CD8-positive, alpha-beta memory T cell (primary cell): Measurements from ENCODE around the gene BANK1. TPM values are rescaled to one million over a fixed set of nuclear protein-coding genes. Genes with fewer than 3 reads are reported as not detected.

Experiments
- CTCF ChIA-PET: fragments of 350-600 bp; sonication (Branson Sonifier 250); formaldehyde crosslinking; loops from one replicate; lab custom pipeline; 2021; ENCODE audit warnings: antibody characterized with exemption; lab: Charles Lee
- POLR2A ChIA-PET: fragments of 350-600 bp; sonication (Branson Sonifier 250); formaldehyde crosslinking; loops from one replicate; lab custom pipeline; 2021; ENCODE audit warnings: antibody characterized with exemption; lab: Charles Lee
- DNase-seq, 5 donors: peaks; one replicate each; pipeline versions ENCODE4 v3.0.0 to v3.0.0-alpha.2; 2020 to 2022; ENCODE audit warnings: mixed read lengths in 1 of 5
- H3K27ac ChIP-seq: one replicate; pipeline ENCODE4 v1.7.0; 2013; ENCODE audit warnings: low read depth, mild to moderate bottlenecking, low read length, moderate library complexity
- H3K27me3 ChIP-seq: 2 replicates; pipeline ENCODE4 v1.7.0; 2013; ENCODE audit warnings: low read length, mild to moderate bottlenecking; ENCODE audit not compliant: insufficient read depth, poor library complexity, severe bottlenecking
- H3K36me3 ChIP-seq: 2 replicates; pipeline ENCODE4 v1.7.0; 2013; ENCODE audit warnings: mild to moderate bottlenecking, low read length, moderate library complexity; ENCODE audit not compliant: insufficient read depth
- H3K4me1 ChIP-seq: 2 replicates; pipeline ENCODE4 v1.7.0; 2013; ENCODE audit warnings: mild to moderate bottlenecking, low read length, moderate library complexity; ENCODE audit not compliant: insufficient read depth
- H3K4me3 ChIP-seq: 2 replicates; pipeline ENCODE4 v1.7.0; 2013; ENCODE audit warnings: mild to moderate bottlenecking, low read length
- H3K9me3 ChIP-seq: 2 replicates; pipeline ENCODE4 v1.7.0; 2013; ENCODE audit warnings: mild to moderate bottlenecking, low read length
- H3K27ac Mint-ChIP-seq, 8 donors: one replicate each; pipeline ENCODE4 v1.8.0; 2020 to 2021; ENCODE audit warnings: mixed read lengths in 8 of 8, mild to moderate bottlenecking in 6 of 8, inconsistent platforms in 3 of 8, moderate library complexity in 3 of 8
- H3K27me3 Mint-ChIP-seq, 2 donors: one replicate each; pipeline ENCODE4 v1.8.0; 2020 to 2021; ENCODE audit warnings: mixed read lengths in 2 of 2, mild to moderate bottlenecking in 1 of 2, moderate library complexity in 1 of 2
- H3K36me3 Mint-ChIP-seq, 3 donors: one replicate each; pipeline ENCODE4 v1.8.0; 2020 to 2021; ENCODE audit warnings: mixed read lengths in 3 of 3, inconsistent platforms in 1 of 3, mild to moderate bottlenecking in 1 of 3
- H3K4me1 Mint-ChIP-seq, 3 donors: one replicate each; pipeline ENCODE4 v1.8.0; 2020 to 2021; ENCODE audit warnings: mixed read lengths in 3 of 3, inconsistent platforms in 1 of 3, mild to moderate bottlenecking in 1 of 3
- H3K4me3 Mint-ChIP-seq, 7 donors: one replicate each; pipeline ENCODE4 v1.8.0; 2020 to 2021; ENCODE audit warnings: mixed read lengths in 7 of 7, mild to moderate bottlenecking in 6 of 7, moderate library complexity in 4 of 7, inconsistent platforms in 2 of 7
- H3K9me3 Mint-ChIP-seq, 5 donors: one replicate each; pipeline ENCODE4 v1.8.0; 2020 to 2022; ENCODE audit warnings: mixed read lengths in 5 of 5, mild to moderate bottlenecking in 3 of 5, moderate library complexity in 2 of 5, inconsistent platforms in 1 of 5
- polyA plus RNA-seq: library from polyadenylated mRNA; unstranded; fragments of 300-500 nt; fragmentation: Illumina TruSeq; gene quantifications from one replicate; pipeline ENCODE4 v1.2.3, GENCODE V29; 2021
- total RNA-seq, 2 experiments: library from RNA; stranded (reverse); gene quantifications; one replicate each; pipeline ENCODE4 v1.2.3, GENCODE V29; 2021

Gene BANK1
- total and polyA plus RNA-seq, 3 experiments from 2014 or later: 0.74 TPM; not detected in 2

DNA sequence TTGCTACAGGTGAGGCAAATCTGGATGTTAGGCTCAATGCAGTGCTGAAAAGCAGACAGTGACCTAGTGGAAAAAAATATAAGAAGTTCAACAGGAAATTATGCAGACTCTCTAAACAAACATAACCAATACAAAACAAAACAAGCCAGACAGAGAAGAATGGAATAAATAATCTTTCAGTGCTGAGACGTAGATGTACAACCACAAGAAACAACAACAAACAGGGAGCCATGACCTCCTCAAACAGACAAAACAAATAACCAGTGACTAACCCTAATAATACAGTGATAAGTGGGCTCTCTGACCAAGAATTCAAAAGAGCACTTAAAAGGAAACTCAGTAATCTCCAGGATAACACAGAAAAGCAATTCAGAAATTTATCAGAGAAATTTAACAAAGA, 315.5 kb downstream of the BANK1 start:
- no peaks in the 10 kb centered on the region for H3K4me1 ChIP-seq
- Mint-ChIP-seq H3K9me3 (peaks cover 12 to 43% (median 35%) of the 10 kb centered on the region in 5 donors), H3K4me3 (no peak overlapping the region), H3K36me3 (peaks cover 0 to 2% (median 0%) of the 10 kb centered on the region in 3 donors), H3K4me1 (no peaks in the 10 kb centered on the region), H3K27me3 (no peaks in the 10 kb centered on the region), H3K27ac (no peak overlapping the region)
- H3K27ac ChIP-seq: no peak overlapping the region
- no peaks in the 10 kb centered on the region for H3K9me3 ChIP-seq
- POLR2A ChIA-PET: no interaction called here
- CTCF ChIA-PET: no interaction called here
- DNase-seq: no peak
- H3K36me3 ChIP-seq: no peaks in the 10 kb centered on the region
- H3K27me3 ChIP-seq: no peaks in the 10 kb centered on the region
- H3K4me3 ChIP-seq: no peak overlapping the region

- Mint-ChIP-seq H3K9me3 (peaks cover 0 to 8% (median 2%) of the 10 kb centered on the region in 5 donors), H3K27me3 (no peaks in the 10 kb centered on the region), H3K4me1 (no peaks in the 10 kb centered on the region), H3K36me3 (no peaks in the 10 kb centered on the region), H3K4me3 (no peak overlapping the region), H3K27ac (no peak overlapping the region)
- no peak for DNase-seq
- Histone ChIP-seq H3K4me3 (no peak overlapping the region), H3K9me3 (no peaks in the 10 kb centered on the region), H3K27me3 (no peaks in the 10 kb centered on the region), H3K4me1 (no peaks in the 10 kb centered on the region), H3K36me3 (no peaks in the 10 kb centered on the region), H3K27ac (no peak overlapping the region)
- CTCF ChIA-PET: no interaction called here
- POLR2A ChIA-PET: no interaction called here
Measured at GRCh38 chr4:102114118-102114630, 323.6 kb downstream of the BANK1 start.

DNA sequence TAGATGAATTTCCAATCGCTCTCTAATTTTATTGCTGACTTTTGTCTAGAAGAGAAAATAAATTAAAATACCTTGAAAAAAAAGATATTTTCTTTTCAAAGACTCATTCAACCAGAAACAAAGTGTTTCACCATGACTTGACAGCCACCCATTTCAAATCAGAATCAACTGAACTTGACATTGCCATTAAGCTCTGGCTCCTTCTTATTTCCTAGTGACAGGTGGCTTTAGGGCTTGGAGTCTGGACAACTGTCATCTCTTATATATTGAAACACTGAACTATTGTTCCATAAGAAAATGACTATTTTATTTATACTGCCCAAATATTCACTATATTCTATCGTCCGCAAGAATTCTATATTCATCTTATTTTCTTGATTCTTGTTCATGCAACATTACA, 325.6 kb downstream of the BANK1 start:
- CTCF ChIA-PET: no interaction called here

DNA sequence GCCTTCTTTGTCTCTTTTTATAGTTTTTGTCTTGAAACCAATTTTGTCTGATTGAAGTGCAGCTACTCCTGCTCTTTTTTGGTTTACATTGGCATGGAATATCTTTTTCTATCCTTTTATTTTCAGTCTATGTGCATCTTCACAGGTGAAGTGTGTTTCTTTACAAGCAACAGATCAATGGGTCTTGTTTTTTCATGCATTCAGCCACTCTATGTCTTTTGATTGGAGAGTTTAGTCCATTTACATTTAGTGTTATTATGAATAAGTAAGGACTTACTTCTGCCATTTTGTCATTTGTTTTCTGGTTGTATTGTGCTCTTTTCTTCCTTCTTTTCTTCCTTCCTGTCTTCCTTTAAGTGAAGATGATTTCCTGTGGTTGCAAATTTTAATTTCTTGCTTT, 330.3 kb downstream of the BANK1 start:
- Mint-ChIP-seq H3K27me3 (peaks cover 0 to 3% of the 10 kb centered on the region in 2 donors), H3K27ac (no peak overlapping the region), H3K4me1 (no peaks in the 10 kb centered on the region), H3K4me3 (no peak overlapping the region), H3K9me3 (peaks cover 14 to 22% (median 21%) of the 10 kb centered on the region in 5 donors), H3K36me3 (peaks cover 0 to 6% (median 0%) of the 10 kb centered on the region in 3 donors)
- no peaks in the 10 kb centered on the region for H3K27me3 ChIP-seq
- H3K27ac ChIP-seq: no peak overlapping the region
- no peak for DNase-seq
- peaks cover 4% of the 10 kb centered on the region for H3K9me3 ChIP-seq
- no peaks in the 10 kb centered on the region for H3K36me3 ChIP-seq
- POLR2A ChIA-PET: no interaction called here
- no peaks in the 10 kb centered on the region for H3K4me1 ChIP-seq
- H3K4me3 ChIP-seq: no peak overlapping the region
- CTCF ChIA-PET: no interaction called here

More for the DNA sequence above, 325.6 kb downstream of the BANK1 start:
- H3K4me3 Mint-ChIP-seq: no peak overlapping the region
- H3K36me3 Mint-ChIP-seq: no peaks in the 10 kb centered on the region
- Histone ChIP-seq H3K9me3 (no peaks in the 10 kb centered on the region), H3K27ac (no peak overlapping the region), H3K4me1 (no peaks in the 10 kb centered on the region), H3K36me3 (no peaks in the 10 kb centered on the region), H3K27me3 (no peaks in the 10 kb centered on the region), H3K4me3 (no peak overlapping the region)
- peaks cover 5 to 9% (median 5%) of the 10 kb centered on the region in 5 donors for H3K9me3 Mint-ChIP-seq
- no peaks in the 10 kb centered on the region for H3K4me1 Mint-ChIP-seq
- no peak for DNase-seq
- no peak overlapping the region for H3K27ac Mint-ChIP-seq
- POLR2A ChIA-PET: no interaction called here
- no peaks in the 10 kb centered on the region for H3K27me3 Mint-ChIP-seq
